HG03571 (cell line): ENCODE measurements around the gene SOX10.

Experiments
- ATAC-seq: cut with Tn5 transposase; IDR thresholded peaks from one replicate; pipeline ENCODE4 v1.9.1; 2021; ENCODE audit not compliant: unreplicated experiment

Gene SOX10

DNA sequence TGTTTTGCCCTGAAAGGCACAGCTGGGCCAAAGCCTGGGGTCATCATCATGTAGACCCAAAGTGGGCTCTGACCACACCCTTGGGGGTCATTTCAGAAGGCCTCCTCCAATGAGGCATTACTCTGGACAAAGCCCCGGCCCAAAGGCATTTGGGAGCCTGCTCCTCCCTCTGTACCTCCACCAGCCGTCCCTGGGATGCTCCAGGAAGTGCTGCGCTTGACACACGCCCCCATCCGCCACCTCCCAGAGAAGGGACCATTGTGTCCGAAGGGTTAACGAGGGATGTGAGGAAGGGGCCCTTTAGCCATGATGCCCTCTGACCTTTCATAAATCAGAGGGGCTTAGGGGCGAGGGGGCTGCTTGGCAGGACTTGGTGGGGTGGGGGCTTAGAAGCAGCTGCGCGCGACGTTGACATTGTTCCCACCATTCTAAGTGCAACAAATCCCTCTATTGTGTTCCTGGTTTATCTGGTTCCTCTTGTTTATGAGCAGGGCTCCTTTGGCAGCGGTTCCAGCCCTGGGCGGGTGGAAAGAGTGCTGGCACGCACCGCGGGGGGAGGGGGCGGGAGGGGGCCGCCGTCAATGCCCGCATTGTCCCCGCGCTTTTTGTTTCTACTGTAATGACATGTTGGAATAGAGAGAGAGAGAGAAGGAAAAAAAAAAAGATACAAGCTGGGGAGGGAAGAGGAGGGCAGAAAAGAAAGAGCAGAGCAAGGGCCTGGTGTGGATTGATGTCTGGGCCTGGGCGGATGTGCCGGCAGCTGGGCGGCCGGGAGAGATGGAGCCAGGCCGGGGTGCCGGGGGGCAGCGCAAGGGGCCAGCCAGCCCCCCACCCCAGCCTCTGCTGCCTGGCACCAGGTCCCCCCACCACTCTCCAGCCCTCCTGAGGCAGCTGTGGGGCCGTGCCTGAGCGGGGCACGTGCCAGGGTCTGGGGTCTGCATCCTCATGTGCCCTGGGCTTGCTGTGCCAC, 32.1 kb upstream of the SOX10 start:
- no peak for ATAC-seq

DNA sequence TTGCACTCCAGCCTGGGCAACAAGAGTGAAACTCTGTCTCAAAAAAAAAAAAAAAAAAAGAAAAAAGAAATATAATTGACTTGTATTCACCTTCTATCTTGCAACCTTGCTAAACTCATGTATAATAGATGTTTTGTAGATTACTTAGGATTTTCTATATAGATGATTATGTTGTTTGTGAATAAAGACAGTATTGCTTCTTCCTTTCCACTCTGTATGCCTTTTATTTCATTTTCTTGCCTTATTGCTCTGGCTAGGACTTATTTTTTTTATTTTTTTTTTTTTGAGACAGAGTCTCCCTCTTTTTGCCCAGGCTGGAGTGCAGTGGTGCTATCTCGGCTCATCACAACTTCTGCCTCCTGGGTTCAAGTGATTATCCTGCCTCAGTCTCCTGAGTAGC, 29.7 kb upstream of the SOX10 start:
- no peak for ATAC-seq

DNA sequence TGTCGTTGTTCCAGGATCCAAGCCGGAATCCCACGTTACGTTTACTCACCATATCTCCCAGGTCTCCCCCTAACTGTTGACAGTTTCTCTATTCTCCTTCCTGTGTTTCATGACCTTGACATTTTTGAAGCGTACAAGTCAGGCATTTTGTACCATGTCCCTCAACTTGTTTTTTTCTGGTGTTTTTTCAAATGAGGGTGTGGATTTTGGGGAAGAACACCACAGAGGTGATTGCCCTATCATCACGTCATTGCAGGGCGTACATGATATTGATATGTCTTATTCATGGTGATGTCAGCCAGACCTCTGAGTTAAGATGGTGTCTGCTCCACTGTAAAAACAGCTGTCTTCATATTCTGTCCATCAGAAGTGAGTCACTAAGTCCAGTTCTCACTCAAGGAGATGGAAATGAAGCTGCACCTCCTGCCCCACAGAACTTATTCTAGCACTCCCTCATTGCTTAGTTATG, 28.3 kb upstream of the SOX10 start:
- no peak for ATAC-seq

DNA sequence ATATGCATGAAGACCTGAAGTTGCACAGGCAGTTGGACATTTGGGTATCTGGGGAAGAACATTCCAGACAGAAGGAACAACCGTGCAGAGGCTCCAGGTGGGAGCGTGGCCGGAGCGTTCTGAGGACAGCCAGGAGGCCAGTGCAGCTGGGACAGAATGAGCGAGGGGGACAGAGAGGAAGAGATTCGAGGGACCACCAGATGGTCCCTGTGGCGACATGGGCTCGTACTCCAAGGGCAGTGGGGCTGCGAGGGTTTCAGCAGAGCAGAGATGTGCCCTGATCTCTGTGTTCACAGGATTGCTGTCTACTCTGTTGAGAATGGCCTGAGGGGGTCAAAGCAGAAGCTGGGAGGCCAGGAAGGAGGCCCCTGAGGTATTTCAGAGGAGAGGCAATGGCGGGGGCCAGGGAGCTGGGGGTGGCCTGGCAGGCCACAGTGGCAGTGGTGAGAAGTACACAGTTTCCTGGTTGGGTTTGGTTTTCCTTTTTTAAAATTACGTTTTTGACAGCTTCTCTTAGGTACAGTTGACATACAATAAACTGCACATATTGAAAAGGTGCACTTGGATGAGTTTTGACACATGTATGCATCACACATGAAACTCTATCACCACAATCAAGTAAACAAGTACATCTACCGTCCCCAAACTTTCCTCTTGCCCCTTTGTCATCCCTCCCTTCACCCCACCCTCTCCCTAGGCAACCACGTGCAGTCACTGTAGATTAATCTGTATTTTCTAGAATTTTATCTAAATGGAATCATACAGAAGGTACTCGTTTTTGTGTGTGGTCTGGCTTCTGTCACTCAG, 24.8 kb upstream of the SOX10 start:
- ATAC-seq = no peak

DNA sequence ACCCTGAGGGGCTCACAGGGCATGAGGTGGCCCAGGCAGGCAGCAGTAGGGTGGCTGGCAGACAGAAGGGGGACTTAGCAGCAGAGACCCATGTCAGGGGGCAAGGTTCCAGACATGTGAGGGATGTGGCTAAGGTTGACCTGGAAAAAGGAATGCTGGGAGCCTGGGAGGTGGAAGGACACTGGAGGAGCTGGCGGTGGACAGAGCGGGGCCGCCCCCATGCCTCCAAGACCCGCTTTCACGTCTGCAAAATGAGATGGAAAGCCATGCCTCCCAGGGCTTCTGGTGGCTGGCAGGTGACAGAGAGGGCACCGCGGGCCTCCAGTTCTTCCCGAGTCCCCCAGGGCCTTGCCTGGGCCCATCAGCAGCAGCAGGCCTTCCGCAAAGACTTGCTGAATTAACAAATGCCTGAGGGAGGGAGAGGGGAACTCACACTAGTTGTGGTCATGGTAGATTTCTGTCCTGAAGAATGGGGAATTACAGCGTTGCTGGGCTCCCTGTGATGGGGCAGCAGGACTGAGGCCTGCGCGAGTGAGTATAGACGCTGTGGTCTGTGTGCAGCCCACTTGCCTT, 23.1 kb upstream of the SOX10 start:
- no peak for ATAC-seq

DNA sequence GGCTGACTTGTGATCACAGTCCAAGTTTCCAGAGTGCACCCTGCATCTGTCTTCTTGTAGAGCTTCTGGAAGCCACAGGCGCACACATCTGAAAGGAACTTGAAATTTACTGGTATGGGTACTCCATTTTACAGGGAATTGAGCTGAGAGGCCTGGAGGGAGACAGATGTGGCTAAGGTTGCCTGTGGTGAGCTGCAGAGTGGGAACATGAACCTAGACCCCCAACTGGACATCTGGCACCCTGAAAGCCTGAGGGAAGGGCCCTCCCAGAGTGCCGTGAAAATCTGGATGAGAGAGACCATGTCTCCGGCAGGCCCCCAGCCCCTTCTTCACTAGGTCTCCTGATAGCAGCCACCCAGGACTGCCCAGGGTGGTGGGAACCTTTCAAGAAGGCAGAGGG, 22.6 kb upstream of the SOX10 start:
- ATAC-seq = no peak

DNA sequence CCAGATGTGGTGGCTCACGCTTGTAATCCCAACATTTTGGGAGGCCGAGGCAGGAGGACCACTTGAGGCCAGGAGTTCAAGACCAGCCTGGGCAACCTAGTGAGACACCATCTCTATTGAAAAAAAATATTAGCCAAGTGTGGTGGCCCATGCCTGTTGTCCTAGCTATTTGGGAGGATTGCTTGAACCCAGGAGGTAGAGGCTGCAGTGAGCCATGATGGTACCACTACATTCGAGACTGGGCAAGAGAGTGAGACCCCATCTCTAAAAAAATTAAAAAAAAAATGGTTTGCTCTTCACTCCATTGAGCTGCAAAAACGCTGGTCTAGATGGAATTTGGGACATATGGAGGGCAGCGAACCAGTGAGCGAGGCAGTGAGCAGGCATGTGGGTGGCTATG, 21.6 kb upstream of the SOX10 start:
- no peak for ATAC-seq

DNA sequence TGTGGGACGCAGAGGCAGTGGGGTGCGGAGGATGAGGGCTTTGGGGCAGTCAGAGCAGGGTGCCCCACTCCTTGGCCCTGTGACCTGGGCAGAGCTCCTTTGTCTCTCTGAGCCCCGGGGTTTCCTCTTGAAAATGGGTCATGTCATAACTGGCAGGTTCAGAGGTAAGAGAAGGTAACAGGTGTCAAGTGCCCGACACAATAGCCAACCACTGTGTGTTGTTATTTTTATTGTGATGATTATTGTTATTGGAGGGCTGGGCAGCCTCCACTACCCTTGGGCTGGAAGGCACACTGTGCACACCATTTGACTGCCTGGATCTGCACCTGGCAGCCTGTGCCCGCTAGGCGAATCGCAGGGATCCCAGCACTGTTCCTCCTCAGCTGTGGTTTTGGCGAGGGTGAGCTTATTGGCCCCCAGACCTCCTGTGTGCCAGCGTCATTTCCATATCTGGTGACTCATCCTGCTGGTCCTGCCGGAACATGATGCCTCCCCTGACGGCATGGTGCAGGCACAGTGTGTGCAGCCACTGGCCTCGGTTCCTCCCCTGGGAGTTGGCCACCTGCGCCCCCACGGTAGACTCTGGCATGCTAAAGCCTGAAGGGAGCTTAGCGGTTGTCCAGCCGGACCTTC, 15.4 kb upstream of the SOX10 start:
- ATAC-seq = no peak

DNA sequence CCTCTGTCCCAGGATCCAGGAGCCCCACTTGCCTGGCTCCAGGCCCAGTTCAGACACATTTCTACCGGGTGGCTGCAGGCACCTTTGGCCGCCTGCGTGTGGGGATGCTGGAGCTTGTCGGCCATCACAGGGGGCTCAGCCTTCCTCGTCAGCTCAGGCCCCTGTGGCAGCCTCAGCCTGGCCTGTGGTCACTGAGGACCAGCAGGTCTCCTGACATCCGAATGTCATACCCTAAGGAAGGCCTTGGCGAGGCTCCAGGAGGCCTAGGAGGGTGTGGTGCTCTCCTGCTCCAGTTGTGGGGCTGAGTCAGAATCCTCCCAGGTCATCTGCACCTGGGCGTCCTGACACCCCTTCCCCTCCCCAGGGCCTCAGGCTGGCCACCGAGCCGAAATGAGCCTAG, 14.9 kb upstream of the SOX10 start:
- ATAC-seq = no peak

DNA sequence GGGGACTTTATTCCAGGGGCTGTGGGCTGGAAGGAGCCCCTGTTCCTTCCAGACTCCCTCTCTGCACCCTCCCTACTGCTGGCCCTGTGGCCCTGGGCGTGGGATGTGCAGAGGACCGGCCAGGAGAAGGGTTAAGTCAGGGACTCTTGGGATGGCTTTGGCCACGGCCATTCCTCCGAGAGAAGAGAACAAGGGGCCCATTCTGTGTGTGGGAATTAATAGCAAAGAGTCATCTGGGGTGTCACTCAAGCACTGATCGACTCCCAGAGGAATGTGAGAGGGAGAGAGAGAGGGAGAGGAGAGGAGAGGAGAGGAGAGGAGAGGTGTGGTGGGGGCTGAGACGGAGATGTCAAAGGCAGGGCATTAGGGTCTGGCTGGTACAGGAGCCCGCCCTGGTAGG, 14.2 kb upstream of the SOX10 start:
- ATAC-seq = no peak

DNA sequence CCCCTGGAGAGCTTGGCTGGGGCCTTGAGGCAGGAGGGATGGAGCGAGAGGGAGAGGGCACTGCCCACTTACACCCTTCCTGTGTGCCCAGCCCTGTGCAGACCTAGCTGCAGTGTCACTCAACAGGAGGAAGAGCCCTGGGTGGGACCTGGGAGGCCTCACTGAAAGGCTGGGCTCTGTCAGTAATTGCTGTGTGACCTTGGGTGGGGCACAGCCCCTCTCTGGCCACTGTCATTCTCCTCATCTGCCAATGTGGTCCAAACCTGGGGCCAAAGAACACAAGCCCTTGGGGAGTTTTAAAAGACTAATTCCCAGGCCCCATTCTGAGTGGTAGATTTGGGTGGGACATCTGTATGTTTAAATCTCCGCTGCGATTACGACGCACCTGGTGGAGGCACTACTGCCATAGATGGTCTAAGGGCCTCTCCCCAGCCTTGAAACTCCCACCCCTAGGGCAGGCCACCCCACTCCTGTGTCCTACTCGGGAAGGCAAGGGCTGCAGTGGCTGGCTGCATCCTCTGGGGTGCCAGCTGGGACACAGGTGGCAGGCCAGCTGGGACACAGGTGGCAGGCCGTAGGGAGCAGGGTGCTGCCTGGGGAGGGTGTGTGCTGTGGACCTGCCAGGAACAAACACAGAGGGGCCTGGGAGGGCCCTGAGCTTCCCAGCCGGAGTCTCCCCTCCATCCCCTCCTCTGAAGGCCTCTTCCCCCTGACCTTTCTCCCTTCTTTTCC, 12.3 kb upstream of the SOX10 start:
- no peak for ATAC-seq

DNA sequence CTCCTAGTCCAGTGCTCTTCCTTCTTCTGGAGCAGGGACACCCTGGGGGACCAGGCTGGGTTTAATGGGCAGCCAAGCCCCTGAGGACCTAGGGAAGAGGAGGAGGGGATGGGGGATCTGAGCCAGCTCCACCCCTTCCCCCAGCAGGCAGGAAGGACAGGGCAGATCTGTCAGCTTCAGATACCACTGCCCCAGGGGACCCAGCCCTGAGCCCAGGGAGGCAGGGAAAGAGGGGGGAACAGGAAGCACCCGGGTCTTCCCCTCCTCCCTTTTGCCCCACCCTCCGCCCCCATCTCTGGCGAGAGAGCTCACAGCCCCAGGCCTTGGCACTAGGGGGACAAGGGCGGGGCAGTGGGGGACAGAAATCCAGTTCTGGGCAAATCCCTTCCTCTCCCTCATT, 11.7 kb upstream of the SOX10 start:
- ATAC-seq = no peak

DNA sequence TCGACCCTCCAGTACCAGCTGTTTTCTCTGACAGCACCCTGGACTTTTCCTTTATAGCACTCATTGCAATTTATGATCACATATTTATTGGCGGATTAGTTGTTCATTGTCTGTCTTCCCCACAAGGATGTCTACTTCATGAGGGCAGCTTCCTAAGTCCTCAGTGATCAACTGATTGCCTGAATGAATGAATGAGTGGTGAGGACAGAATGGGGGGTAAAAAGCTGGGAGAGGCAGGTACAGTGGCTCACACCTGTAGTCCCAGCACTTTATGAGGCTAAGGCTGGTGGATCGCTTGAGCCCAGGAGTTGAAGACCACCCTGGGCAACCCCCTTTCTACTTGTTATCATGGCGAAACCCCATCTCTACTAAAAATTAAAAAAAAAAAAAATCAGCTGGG, 11.1 kb upstream of the SOX10 start:
- ATAC-seq = no peak

DNA sequence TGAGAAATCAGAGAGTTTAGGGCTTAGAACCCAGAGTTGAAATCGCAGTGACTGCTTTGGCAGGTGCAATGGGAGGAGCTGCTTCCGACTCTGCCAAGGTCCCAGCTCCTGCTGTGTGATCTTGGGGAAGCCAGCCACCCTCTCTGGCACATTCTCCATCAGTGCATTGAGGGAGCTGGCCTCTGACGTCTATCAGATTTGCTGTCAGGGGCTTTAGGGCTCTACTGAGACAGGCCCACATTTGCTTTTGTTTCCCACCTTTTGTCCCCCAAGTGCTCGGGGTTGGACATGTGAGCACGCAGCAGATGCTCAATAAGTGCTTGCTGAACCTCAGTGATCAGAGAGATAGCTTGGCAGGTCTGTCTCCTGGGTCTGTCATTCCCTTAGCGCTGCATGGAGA, 10.6 kb upstream of the SOX10 start:
- ATAC-seq = no peak

DNA sequence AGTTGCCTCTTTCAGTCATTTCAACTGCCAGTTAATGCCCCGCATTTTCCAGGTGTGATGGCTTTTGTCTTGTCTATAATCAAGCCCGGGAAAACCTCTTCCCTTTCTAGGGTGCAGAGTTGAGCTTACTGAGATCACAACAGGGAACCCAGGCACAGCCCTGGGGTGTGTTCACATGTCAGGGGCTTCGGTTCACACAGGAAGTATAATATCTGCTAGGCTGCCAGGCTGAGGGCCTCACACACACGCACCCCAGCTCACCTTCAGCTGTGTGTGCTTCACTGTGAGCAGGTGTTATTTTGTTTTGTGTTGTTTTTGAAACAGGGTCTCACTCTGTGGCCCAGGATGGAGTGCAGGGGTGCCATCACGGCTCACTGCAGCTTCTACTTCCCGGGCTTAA, 9.7 kb upstream of the SOX10 start:
- no peak for ATAC-seq

DNA sequence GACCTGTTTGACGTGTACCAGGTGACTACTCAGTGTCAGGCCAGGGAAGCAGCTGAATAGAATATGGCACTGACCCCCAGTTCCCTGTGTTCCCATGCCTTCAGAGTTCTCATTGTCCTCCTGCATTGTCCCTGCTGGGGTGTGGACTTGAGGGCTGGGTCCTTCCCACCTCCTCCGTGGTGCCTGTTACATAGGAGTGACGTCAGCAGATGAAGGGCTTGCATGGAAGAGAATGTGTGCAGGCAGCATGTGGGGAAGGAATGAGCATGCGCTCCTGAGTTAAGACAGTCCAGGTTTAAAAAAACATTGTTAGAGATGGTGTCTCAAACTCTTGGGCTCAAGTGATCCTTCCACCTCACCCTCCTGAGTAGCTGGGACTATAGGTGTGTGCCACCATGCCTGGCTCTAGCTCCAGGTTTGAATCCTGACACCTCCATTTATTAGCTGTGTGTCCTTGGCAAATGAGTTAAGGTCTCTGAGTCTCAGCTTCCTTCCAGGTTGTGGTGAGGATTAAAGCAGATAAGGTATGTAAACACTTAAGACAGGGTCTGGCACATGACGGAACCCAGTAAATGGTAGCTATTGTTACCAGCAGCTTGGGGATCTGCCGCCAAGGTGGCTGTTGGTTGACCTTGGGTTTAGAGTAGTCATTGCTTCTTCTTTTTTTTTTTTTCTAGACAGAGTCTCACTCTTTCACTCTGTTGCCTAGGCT, 7.5 kb upstream of the SOX10 start:
- ATAC-seq = no peak

DNA sequence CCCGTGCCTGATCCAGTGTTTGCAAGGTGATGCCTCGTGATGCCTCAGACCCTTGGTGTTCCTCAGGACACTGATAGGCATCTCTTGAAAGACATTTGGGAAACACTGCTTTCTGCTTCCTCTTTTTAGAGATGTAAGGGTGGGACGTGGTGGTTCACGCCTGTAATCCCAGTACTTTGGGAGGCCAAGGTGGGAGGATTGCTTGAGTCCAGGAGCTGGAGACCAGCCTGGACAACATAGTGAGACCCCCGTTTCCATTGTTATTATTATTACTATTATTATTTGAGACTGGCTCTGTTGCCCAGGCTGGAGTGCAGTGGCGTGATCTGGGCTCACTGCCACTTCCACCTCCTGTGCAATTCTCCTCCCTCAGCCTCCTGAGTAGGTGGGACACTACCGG, 6.5 kb upstream of the SOX10 start:
- no peak for ATAC-seq

DNA sequence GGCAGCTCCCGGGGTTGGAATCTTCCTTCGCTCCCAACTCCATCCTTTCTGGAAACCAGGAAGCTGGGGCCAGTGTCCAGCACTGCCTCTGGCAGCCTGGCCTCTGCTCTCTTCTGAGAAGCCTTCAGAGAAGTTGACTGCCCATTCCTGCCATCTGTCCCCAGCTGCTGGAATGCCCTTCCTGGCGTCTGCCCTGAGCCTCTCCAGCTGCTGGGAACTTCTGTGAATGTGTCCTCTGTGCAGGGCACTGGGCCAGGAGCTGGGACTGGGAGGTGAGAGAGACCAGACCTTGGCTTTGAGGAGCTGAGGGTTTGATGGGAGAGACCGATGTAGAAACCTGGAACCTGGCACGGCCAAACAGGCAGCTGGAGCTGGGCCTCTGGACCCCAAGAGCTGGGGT, 5.9 kb upstream of the SOX10 start:
- no peak for ATAC-seq

DNA sequence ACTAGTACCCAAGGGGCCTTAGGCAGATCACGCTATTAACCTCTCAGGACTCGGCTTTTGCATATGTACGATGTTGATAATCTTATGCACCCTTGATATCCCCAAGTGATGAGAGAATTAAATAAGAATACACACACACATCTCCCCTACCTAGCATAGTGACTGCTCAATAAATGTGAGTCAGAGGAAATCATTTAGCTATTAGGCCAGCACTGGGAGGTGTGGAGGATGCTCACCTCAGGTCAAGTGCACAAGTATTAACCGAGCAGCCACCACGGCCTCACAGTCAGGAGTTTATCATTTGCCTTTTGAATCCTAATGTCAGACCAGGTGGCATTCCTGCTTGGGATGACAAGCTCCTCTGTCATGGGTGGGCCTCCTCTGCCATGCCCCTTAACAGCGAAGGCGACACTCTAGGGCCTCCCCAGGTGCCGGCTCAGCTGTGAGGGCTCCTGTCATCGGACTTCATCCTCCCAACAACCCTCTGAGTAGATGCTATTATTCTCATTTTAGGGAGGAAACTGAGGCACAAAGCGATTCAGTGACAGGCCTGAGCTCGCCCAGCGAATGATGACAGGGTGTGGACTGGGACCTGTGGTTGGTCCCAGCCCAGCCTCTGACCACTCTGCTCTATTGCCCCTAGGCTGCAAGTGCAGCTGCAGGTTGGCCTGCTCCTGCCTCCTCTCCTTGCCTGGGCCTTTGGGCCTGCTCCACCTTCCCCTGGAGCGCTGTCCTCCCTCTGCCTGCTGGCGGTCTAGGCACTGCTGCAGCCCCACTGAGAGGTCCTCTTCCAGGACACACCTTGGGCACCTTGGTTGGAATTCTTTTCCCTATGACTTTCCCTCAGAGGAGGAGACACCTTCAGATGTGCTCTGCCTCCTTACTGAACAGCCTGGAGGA, 5.0 kb upstream of the SOX10 start:
- no peak for ATAC-seq
